Measurements from ENCODE around the gene GNB5. TPM values are rescaled to one million over a fixed set of nuclear protein-coding genes. Genes with fewer than 3 reads are reported as not detected.

The GNB5 gene
- total and polyA plus RNA-seq, 8 donors, result 11.3 to 18.9 (median 14.5) TPM

DNA sequence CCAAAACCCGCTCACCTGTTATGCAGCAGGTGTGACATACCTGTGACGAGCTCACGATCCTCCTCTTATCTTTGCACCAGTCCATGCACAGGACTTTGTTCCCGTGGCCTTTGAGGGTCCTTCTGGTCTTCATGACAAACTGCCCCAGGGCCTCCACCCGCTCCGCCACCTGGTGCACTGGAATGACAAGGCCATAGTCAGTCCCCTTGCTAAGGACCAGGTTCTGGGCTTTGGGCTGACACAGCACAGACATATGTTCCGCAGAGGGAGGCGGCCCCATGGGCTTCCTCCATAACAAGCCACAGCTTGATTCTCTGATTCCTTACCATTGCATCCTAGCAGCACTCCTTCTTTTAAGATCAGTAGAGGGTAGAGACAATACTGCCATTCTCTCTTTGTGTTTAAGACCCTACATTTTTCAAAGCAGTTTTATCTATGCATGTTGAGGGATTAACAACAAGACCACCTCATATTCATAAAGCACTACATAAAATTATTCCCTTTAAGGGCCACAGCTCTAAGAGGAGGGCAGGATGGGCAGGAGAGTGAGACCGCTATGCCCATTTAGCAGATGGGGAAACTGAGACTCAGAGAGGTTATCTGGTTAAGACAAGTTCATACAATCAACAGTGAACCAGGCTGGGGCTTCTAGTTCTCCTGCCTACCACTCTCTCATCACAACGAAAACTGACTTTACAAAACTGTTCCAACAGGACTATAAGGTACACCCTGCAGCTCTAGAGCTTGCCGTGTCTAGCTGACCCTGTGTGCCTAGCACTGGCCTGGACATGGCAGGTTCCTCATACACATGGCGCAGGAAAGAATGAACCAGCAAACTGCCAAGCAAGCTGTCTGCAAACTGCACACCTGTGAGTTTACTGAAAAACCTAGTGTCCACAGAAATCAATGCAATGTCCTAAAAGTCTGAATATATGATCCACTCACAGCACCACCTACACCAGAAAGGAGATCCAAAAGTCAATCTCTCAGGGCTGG is 37.0 kb downstream of the GNB5 start:
- Histone ChIP-seq H3K27me3 (no peaks in the 10 kb centered on the region), H3K4me1 (no peaks in the 10 kb centered on the region), H3K4me3 (no peak overlapping the region), H3K36me3 (peaks cover 0 to 9% of the 10 kb centered on the region in 2 donors), H3K27ac (no peak overlapping the region), H3K9me3 (no peaks in the 10 kb centered on the region)
- ATAC-seq (no peak), DNase-seq (no peak)
- TF ChIP-seq CTCF (IDR thresholded peaks at IDR 0.05), result no peak
- intact Hi-C loops (cut with DNase I), result no loop called here

- Histone ChIP-seq H3K36me3 (peaks cover 0 to 12% of the 10 kb centered on the region in 2 donors), H3K9me3 (no peaks in the 10 kb centered on the region), H3K4me1 (no peaks in the 10 kb centered on the region), H3K27me3 (no peaks in the 10 kb centered on the region), H3K27ac (no peak overlapping the region), H3K4me3 (no peak overlapping the region)
- TF ChIP-seq CTCF (IDR thresholded peaks at IDR 0.05), result no peak
- no peak for DNase-seq
- intact Hi-C loops (cut with DNase I), result no loop called here
- ATAC-seq, result no peak
Measured at GRCh38 chr15:52151353-52151752, 39.8 kb downstream of the GNB5 start.

DNA sequence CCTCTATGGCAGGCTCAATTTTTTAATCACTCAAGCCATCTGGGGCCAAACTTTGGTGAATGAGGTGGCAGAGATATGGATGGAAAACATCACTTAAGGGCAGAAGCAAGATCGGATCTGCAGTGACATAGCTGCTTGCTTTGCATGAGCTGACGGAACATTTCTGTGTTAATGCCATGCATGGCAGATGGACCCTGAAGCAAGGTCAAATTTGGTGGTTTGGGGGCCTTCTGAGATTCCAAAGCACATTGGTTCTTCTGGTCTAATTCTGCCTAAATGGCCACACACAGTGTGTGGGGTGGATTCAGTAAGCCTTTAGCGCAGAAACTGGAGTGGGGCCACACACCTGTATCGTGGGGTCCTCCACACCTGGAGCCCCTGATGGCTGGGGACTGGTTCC is 40.3 kb downstream of the GNB5 start:
- intact Hi-C loops (cut with DNase I), result no loop called here
- peaks cover 0 to 12% of the 10 kb centered on the region in 2 donors for H3K36me3 ChIP-seq
- no peak for TF ChIP-seq CTCF (IDR thresholded peaks at IDR 0.05)
- H3K4me3 ChIP-seq, result no peak overlapping the region
- ATAC-seq (no peak), DNase-seq (no peak)
- no peaks in the 10 kb centered on the region for H3K9me3 ChIP-seq
- H3K27ac ChIP-seq, result no peak overlapping the region
- H3K4me1 ChIP-seq, result no peaks in the 10 kb centered on the region
- H3K27me3 ChIP-seq, result no peaks in the 10 kb centered on the region

GRCh38 chr15:52150043-52150825 is 41.0 kb downstream of the GNB5 start:
- Histone ChIP-seq H3K4me1 (no peaks in the 10 kb centered on the region), H3K36me3 (peaks cover 0 to 15% of the 10 kb centered on the region in 2 donors), H3K9me3 (no peaks in the 10 kb centered on the region), H3K27me3 (no peaks in the 10 kb centered on the region), H3K4me3 (no peak overlapping the region), H3K27ac (no peak overlapping the region)
- no peak for DNase-seq
- TF ChIP-seq CTCF (IDR thresholded peaks at IDR 0.05), result no peak
- intact Hi-C loops (cut with DNase I), result no loop called here
- ATAC-seq, result no peak

DNA sequence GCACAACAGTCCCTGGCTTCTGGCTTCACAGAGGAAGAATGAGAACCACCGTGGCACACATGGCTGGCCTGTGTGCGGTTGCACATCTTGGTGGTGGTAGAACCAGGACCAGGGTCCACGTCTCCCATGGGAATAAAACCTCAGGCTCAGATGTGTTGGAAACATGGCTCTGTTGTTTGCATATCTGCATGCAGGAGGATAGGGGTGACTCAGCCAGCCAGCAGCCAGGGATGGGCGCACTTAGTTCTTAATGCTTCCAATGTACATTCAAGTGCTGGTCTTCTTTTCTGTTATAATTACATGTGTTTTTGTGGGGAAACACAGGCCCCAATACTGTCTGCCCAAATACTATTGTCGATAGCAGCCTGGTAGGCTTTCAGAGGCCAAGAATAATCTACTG is 42.8 kb downstream of the GNB5 start:
- H3K27ac ChIP-seq, result no peak overlapping the region

More for the DNA sequence above, 42.8 kb downstream of the GNB5 start:
- TF ChIP-seq CTCF (IDR thresholded peaks at IDR 0.05), result no peak
- no peak for DNase-seq
- intact Hi-C loops (cut with DNase I), result no loop called here
- H3K4me3 ChIP-seq, result no peak overlapping the region
- ATAC-seq, result no peak
- no peaks in the 10 kb centered on the region for H3K9me3 ChIP-seq
- no peaks in the 10 kb centered on the region for H3K27me3 ChIP-seq
- no peaks in the 10 kb centered on the region for H3K4me1 ChIP-seq
- peaks cover 0 to 22% of the 10 kb centered on the region in 2 donors for H3K36me3 ChIP-seq
